ENCODE measurements around the gene SS18L1. TPM values are rescaled to one million over a fixed set of nuclear protein-coding genes. Genes with fewer than 3 reads are reported as not detected.

The SS18L1 gene
- total and polyA plus RNA-seq, 7 donors: 10.1 to 18.0 (median 11.3) TPM

GRCh38 chr20:62150310-62150575 is 6.7 kb downstream of the SS18L1 start:
- Histone ChIP-seq H3K4me3 (no peak overlapping the region), H3K9me3 (no peaks in the 10 kb centered on the region), H3K27me3 (ENCODE audit: insufficient read depth in 3 of 3, low read length in 2 of 3) (no peaks in the 10 kb centered on the region), H3K4me1 (peaks cover 19% of the 10 kb centered on the region), H3K36me3 (ENCODE audit: insufficient read depth in 1 of 2, low read depth in 1 of 2) (peaks cover 0 to 9% of the 10 kb centered on the region in 2 donors), H3K27ac (no peak overlapping the region)
- 92 to 94% (median 93%) methylated on average over 11 of the region's 11 CpGs for WGBS, 3 donors
- ATAC-seq (no peak), DNase-seq (no peak)
- intact Hi-C loops (cut with DNase I): no loop called here
- TF ChIP-seq CTCF (IDR thresholded peaks at IDR 0.05): no peak

- no peaks in the 10 kb centered on the region for H3K27me3 ChIP-seq (ENCODE audit: insufficient read depth in 3 of 3, low read length in 2 of 3)
- H3K4me1 ChIP-seq: peaks cover 19% of the 10 kb centered on the region
- H3K36me3 ChIP-seq (ENCODE audit: insufficient read depth in 1 of 2, low read depth in 1 of 2): peaks cover 0 to 9% of the 10 kb centered on the region in 2 donors
- 86 to 92% (median 89%) methylated on average over 11 of the region's 11 CpGs for WGBS, 3 donors
- intact Hi-C loops (cut with DNase I): no loop called here
- ATAC-seq: no peak
- no peak for TF ChIP-seq CTCF (IDR thresholded peaks at IDR 0.05)
- no peak for DNase-seq
- H3K27ac ChIP-seq: no peak overlapping the region
- no peaks in the 10 kb centered on the region for H3K9me3 ChIP-seq
- H3K4me3 ChIP-seq: no peak overlapping the region
Measured at GRCh38 chr20:62151225-62151624, 7.7 kb downstream of the SS18L1 start.

- H3K4me3 ChIP-seq: no peak overlapping the region
- H3K27me3 ChIP-seq (ENCODE audit: insufficient read depth in 3 of 3, low read length in 2 of 3): no peaks in the 10 kb centered on the region
- WGBS, 3 donors: 78 to 84% (median 84%) methylated on average over 22 to 23 of the region's 23 CpGs
- no peak overlapping the region for H3K27ac ChIP-seq
- H3K4me1 ChIP-seq: peaks cover 23% of the 10 kb centered on the region
- DNase-seq (no peak), ATAC-seq (no peak)
- intact Hi-C loops (cut with DNase I): no loop called here
- TF ChIP-seq CTCF (IDR thresholded peaks at IDR 0.05): no peak
- peaks cover 0 to 9% of the 10 kb centered on the region in 2 donors for H3K36me3 ChIP-seq (ENCODE audit: insufficient read depth in 1 of 2, low read depth in 1 of 2)
- H3K9me3 ChIP-seq: no peaks in the 10 kb centered on the region
Measured at GRCh38 chr20:62151835-62152364, 8.3 kb downstream of the SS18L1 start.

- no peak for TF ChIP-seq CTCF (IDR thresholded peaks at IDR 0.05)
- no peak for ATAC-seq
- no peak overlapping the region for H3K27ac ChIP-seq
- no peaks in the 10 kb centered on the region for H3K9me3 ChIP-seq
- DNase-seq: no peak
- 88 to 92% (median 89%) methylated on average over 29 of the region's 29 CpGs for WGBS, 3 donors
- H3K4me3 ChIP-seq: no peak overlapping the region
- intact Hi-C loops (cut with DNase I): no loop called here
- no peaks in the 10 kb centered on the region for H3K27me3 ChIP-seq (ENCODE audit: insufficient read depth in 3 of 3, low read length in 2 of 3)
- peaks cover 15% of the 10 kb centered on the region for H3K4me1 ChIP-seq
- H3K36me3 ChIP-seq (ENCODE audit: insufficient read depth in 1 of 2, low read depth in 1 of 2): peaks cover 0 to 12% of the 10 kb centered on the region in 2 donors
Measured at GRCh38 chr20:62155428-62156253, 12.1 kb downstream of the SS18L1 start.

- DNase-seq (no peak), ATAC-seq (no peak)
- Histone ChIP-seq H3K36me3 (ENCODE audit: insufficient read depth in 1 of 2, low read depth in 1 of 2) (peaks cover 0 to 18% of the 10 kb centered on the region in 2 donors), H3K4me3 (no peak overlapping the region), H3K9me3 (no peaks in the 10 kb centered on the region), H3K4me1 (peaks cover 10% of the 10 kb centered on the region), H3K27me3 (ENCODE audit: insufficient read depth in 3 of 3, low read length in 2 of 3) (no peaks in the 10 kb centered on the region), H3K27ac (no peak overlapping the region)
- WGBS, 3 donors: 89 to 90% (median 89%) methylated on average over 3 of the region's 3 CpGs
- intact Hi-C loops (cut with DNase I): no loop called here
- TF ChIP-seq CTCF (IDR thresholded peaks at IDR 0.05): no peak
Measured at GRCh38 chr20:62156254-62156556, 12.6 kb downstream of the SS18L1 start.
